HG03439 (cell line): Measurements from ENCODE around the gene PCDHGA11.
A peak's percentile ranks its signal among the peaks of the same experiment; 100 is the strongest.
"Not testable (repeated sequence)": the region's sequence is repeated elsewhere in the genome, so short reads cannot be mapped to it uniquely, and the experiment has no call there.

ENCODE experiments used
- ATAC-seq: cut with Tn5 transposase; IDR thresholded peaks from one replicate; pipeline ENCODE4 v1.9.1; 2021; ENCODE audit warnings: mild to moderate bottlenecking, moderate library complexity; ENCODE audit not compliant: unreplicated experiment

Gene PCDHGA11

DNA sequence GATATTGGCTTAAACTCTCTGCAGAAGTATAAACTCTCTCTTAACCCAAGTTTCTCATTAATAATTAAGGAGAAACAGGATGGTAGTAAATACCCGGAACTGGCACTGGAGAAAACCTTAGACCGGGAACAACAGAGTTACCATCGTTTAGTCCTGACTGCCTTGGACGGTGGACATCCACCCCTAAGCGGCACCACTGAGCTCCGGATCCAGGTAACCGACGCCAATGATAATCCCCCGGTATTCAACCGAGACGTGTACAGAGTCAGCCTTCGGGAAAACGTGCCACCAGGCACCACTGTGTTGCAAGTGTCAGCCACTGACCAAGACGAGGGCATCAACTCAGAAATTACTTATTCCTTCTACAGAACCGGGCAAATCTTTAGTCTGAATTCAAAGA is 22.2 kb upstream of the PCDHGA11 start:
- ATAC-seq: no peak

DNA sequence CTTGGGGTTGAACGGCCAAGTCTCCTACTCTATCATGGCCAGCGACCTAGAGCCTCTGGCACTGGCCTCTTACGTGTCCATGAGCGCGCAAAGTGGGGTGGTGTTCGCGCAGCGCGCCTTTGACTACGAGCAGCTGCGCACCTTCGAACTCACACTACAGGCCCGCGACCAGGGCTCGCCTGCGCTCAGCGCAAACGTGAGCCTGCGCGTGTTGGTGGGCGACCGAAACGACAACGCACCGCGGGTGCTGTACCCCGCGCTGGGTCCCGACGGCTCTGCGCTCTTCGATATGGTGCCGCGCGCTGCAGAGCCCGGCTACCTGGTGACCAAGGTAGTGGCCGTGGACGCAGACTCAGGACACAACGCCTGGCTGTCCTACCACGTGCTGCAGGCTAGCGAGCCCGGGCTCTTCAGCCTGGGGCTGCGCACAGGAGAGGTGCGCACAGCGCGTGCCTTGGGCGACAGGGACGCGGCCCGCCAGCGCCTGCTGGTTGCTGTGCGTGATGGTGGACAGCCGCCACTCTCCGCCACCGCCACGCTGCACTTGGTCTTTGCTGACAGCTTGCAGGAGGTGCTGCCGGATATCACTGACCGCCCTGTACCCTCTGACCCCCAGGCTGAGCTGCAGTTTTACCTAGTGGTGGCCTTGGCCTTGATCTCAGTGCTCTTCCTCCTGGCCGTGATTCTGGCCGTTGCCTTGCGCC is 21.1 kb upstream of the PCDHGA11 start:
- ATAC-seq: no peak

- ATAC-seq: no peak
These were observed 18.2 kb upstream of the PCDHGA11 start, which contains the start of gene PCDHGA9 for GRCh38 chr5:141402553-141403243. TSS of gene PCDHGA9 (plus strand) at chr5:141402778. CDS start at chr5:141402953, 175 bp downstream.

DNA sequence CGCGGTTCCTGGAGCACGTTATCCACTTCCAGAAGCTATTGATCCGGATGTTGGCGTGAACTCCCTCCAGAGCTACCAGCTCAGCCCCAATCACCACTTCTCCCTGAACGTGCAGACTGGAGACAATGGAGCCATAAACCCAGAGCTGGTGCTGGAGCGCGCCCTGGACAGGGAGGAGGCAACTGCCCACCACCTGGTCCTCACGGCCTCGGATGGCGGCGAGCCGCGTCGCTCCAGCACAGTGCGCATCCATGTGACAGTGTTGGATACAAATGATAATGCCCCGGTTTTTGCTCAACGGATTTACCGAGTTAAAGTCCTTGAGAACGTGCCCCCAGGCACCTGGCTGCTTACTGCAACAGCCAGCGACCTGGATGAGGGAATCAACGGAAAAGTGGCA is 17.5 kb upstream of the PCDHGA11 start:
- ATAC-seq: no peak

DNA sequence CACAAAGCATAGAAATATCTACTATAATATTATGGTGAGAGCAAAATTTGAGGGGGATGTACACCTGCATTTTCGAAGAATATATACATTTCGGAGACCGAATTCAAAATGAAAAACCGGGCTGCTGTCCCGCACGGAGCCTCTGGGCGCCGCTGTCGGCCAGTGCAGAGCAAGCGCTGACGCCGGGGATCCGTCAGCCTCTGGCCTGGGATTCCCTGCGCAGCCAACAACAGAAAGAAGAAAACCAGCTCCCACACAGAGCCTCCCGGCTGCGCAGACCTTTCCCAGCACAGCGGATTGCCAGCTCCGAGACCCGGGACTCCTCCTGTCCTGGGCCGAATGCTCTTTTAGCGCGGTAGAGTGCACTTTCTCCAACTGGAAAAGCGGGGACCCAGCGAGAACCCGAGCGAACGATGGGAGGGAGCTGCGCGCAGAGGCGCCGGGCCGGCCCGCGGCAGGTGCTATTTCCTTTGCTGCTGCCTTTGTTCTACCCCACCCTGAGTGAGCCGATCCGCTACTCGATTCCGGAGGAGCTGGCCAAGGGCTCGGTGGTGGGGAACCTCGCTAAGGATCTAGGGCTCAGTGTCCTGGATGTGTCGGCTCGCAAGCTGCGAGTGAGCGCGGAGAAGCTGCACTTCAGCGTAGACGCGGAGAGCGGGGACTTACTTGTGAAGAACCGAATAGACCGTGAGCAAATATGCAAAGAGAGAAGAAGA is 12.9 kb upstream of the PCDHGA11 start, which contains the start of gene PCDHGB6:
PCDHGB6 (plus strand) TSS at position 232 of the 716 bp plus-strand sequence; CDS start at position 414, 182 bp downstream.
- not testable (repeated sequence) for ATAC-seq

- no peak for ATAC-seq
These were observed 11.1 kb upstream of the PCDHGA11 start for GRCh38 chr5:141409598-141410306.

- ATAC-seq: no peak
These were observed 9.3 kb upstream of the PCDHGA11 start for GRCh38 chr5:141411575-141411974.

DNA sequence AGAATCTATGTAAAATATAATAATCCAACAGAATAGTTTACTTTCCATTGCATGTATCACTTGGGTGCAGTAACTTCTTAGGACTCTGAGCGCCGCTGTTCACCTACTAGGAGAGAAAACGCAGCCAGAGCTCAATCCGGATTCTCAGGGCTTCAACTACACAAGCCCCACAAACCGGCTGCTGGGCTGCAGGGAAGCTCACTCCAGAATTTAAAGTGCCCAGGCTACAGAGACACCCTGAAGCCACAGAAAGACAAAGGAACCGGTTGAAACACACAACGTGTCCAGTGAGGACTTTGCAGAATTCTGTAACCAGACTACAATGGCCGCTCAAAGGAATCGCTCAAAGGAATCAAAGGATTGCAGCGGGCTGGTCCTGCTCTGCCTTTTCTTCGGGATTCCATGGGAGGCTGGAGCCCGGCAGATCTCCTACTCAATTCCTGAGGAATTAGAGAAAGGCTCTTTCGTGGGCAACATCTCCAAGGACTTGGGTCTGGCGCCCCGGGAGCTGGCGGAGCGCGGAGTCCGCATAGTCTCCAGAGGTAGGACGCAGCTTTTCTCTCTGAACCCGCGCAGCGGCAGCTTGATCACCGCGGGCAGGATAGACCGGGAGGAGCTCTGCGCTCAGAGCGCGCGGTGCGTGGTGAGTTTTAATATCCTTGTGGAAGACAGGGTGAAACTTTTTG is 7.9 kb upstream of the PCDHGA11 start, which contains the start of gene PCDHGA10:
PCDHGA10 (plus strand) TSS at position 134 of the 686 bp plus-strand sequence; CDS start at position 323, 189 bp downstream.
- ATAC-seq: peak; percentile 70

GRCh38 chr5:141413540-141414069 is 7.2 kb upstream of the PCDHGA11 start:
- ATAC-seq: no peak

GRCh38 chr5:141414548-141415274 is 6.1 kb upstream of the PCDHGA11 start:
- ATAC-seq: not testable (repeated sequence)

DNA sequence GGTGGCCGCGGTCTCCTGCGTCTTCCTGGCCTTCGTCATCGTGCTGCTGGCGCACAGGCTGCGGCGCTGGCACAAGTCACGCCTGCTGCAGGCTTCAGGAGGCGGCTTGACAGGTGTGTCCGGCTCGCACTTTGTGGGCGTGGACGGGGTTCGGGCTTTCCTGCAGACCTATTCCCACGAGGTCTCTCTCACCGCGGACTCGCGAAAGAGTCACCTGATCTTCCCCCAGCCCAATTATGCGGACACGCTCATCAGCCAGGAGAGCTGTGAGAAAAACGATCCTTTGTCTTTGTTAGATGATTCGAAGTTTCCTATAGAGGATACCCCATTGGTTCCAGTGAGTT is 5.6 kb upstream of the PCDHGA11 start:
- ATAC-seq: not testable (repeated sequence)

GRCh38 chr5:141417494-141418172 is 3.2 kb upstream of the PCDHGA11 start, which contains the start of gene PCDHGB7:
TSS of gene PCDHGB7 (plus strand) at chr5:141417677. CDS start at chr5:141417860, 183 bp downstream.
- ATAC-seq: not testable (repeated sequence)

- no peak for ATAC-seq
These were observed 1.6 kb upstream of the PCDHGA11 start for GRCh38 chr5:141419074-141419880.

DNA sequence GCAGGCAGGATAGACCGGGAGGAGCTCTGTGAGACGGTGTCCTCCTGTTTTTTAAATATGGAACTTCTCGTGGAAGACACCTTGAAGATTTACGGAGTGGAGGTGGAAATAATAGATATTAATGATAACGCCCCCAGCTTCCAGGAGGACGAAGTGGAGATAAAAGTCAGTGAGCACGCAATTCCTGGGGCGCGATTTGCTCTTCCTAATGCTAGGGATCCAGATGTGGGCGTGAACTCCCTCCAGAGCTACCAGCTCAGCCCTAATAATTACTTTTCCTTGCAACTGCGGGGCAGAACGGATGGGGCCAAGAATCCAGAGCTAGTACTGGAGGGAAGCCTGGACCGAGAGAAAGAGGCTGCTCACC is 621 bp downstream of the PCDHGA11 start:
- no peak for ATAC-seq

- no peak for ATAC-seq
These were observed 2.0 kb downstream of the PCDHGA11 start for GRCh38 chr5:141422742-141423291.

GRCh38 chr5:141427783-141428426 is 7.1 kb downstream of the PCDHGA11 start:
- ATAC-seq: no peak
